Fibroblast of mammary gland (primary cell): ENCODE measurements around the gene RETN.

ENCODE experiments used
- DNase-seq: peaks from one replicate; pipeline ENCODE4 v3.0.0-alpha.2; 2010; ENCODE audit warnings: low read depth
- H3K4me3 ChIP-seq: 2 replicates; pipeline ENCODE4 v1.5.1; 2011; ENCODE audit warnings: low read depth, mild to moderate bottlenecking, low read length, moderate library complexity; ENCODE audit not compliant: control insufficient read depth
- CTCF ChIP-seq: conservative IDR thresholded peaks from 2 replicates; pipeline ENCODE4 v1.5.1; 2011; ENCODE audit warnings: low read depth, low read length, inconsistent platforms; ENCODE audit not compliant: control insufficient read depth, insufficient read depth

Gene RETN

GRCh38 chr19:7668842-7669241, at the start of gene RETN:
TSS of gene RETN (plus strand) at chr19:7669049. CDS start at chr19:7669327, 278 bp downstream.
- TF ChIP-seq CTCF = no peak
- H3K4me3 ChIP-seq = no peak within 1 kb of the TSS
- DNase-seq = no peak

GRCh38 chr19:7619671-7620441, 49.0 kb upstream of the RETN start:
- no peak for TF ChIP-seq CTCF
- DNase-seq = no peak

GRCh38 chr19:7620442-7621412, 48.1 kb upstream of the RETN start:
- no peak for TF ChIP-seq CTCF

More at GRCh38 chr19:7619671-7620441, 49.0 kb upstream of the RETN start:
- H3K4me3 ChIP-seq = no peak overlapping the region

GRCh38 chr19:7622933-7623685, 45.7 kb upstream of the RETN start:
- no peak overlapping the region for H3K4me3 ChIP-seq
- no peak for DNase-seq
- TF ChIP-seq CTCF = no peak

More at GRCh38 chr19:7620442-7621412, 48.1 kb upstream of the RETN start:
- H3K4me3 ChIP-seq = no peak overlapping the region
- no peak for DNase-seq

GRCh38 chr19:7623725-7624603, 44.9 kb upstream of the RETN start:
- no peak for DNase-seq
- TF ChIP-seq CTCF = no peak
- no peak overlapping the region for H3K4me3 ChIP-seq
